HUES6 (cell line): ENCODE data around the gene FAM83C.
"Not testable (repeated sequence)": the region's sequence is repeated elsewhere in the genome, so short reads cannot be mapped to it uniquely, and the experiment has no call there.

Experiments used
- H3K27ac ChIP-seq: 2 replicates; pipeline ENCODE4 v1.7.0; 2013; ENCODE audit warnings: low read depth, mild to moderate bottlenecking, low read length, inconsistent platforms
- H3K27me3 ChIP-seq: 2 replicates; pipeline ENCODE4 v1.6.1; 2013; ENCODE audit warnings: low read length; ENCODE audit not compliant: control insufficient read depth, insufficient read depth
- H3K36me3 ChIP-seq: 2 replicates; pipeline ENCODE4 v1.6.1; 2013; ENCODE audit warnings: low read length; ENCODE audit not compliant: control insufficient read depth, insufficient read depth
- H3K4me1 ChIP-seq: 2 replicates; pipeline ENCODE4 v1.6.1; 2013; ENCODE audit warnings: low read length; ENCODE audit not compliant: control insufficient read depth, insufficient read depth
- H3K4me3 ChIP-seq: 2 replicates; pipeline ENCODE4 v1.5.1; 2013; ENCODE audit warnings: low read depth, low read length
- H3K9ac ChIP-seq: one replicate; pipeline ENCODE4 v1.6.1; 2013; ENCODE audit warnings: mild to moderate bottlenecking, low read length
- H3K9me3 ChIP-seq: 2 replicates; pipeline ENCODE4 v1.6.1; 2013; ENCODE audit warnings: low read depth, low read length; ENCODE audit not compliant: control insufficient read depth, insufficient read depth

FAM83C gene

GRCh38 chr20:35257175-35257909 is 34.9 kb downstream of the FAM83C start:
- peaks cover 34% of the 10 kb centered on the region for H3K4me1 ChIP-seq
- no peaks in the 10 kb centered on the region for H3K9me3 ChIP-seq
- no peak overlapping the region for H3K9ac ChIP-seq

GRCh38 chr20:35254448-35254999 is 37.7 kb downstream of the FAM83C start:
- Histone ChIP-seq H3K4me1 (peaks cover 18% of the 10 kb centered on the region), H3K4me3 (no peak overlapping the region), H3K27me3 (no peaks in the 10 kb centered on the region), H3K9ac (no peak overlapping the region), H3K27ac (no peak overlapping the region), H3K36me3 (peaks cover 16% of the 10 kb centered on the region; the same call in 1 of the 2 replicates), H3K9me3 (no peaks in the 10 kb centered on the region)

More at GRCh38 chr20:35257175-35257909, 34.9 kb downstream of the FAM83C start:
- Histone ChIP-seq H3K27ac (no peak overlapping the region), H3K27me3 (no peaks in the 10 kb centered on the region), H3K4me3 (no peak overlapping the region), H3K36me3 (peaks cover 13% of the 10 kb centered on the region; the same call in 1 of the 2 replicates)

- peaks cover 11% of the 10 kb centered on the region for H3K4me1 ChIP-seq
- H3K4me3 ChIP-seq: no peak overlapping the region
- H3K27ac ChIP-seq: no peak overlapping the region
- H3K9ac ChIP-seq: no peak overlapping the region
- peaks cover 16% of the 10 kb centered on the region; the same call in 1 of the 2 replicates for H3K36me3 ChIP-seq
- H3K27me3 ChIP-seq: no peaks in the 10 kb centered on the region
- no peaks in the 10 kb centered on the region for H3K9me3 ChIP-seq
These were observed 39.2 kb downstream of the FAM83C start for GRCh38 chr20:35253010-35253409.

GRCh38 chr20:35252598-35252997 is 39.6 kb downstream of the FAM83C start:
- H3K9ac ChIP-seq, H3K9me3 ChIP-seq, H3K27me3 ChIP-seq, H3K27ac ChIP-seq, H3K4me3 ChIP-seq: not testable (repeated sequence)
- H3K36me3 ChIP-seq: peaks cover 17% of the 10 kb centered on the region; the same call in 1 of the 2 replicates
- peaks cover 11% of the 10 kb centered on the region for H3K4me1 ChIP-seq

GRCh38 chr20:35252037-35252461 is 40.2 kb downstream of the FAM83C start:
- Histone ChIP-seq H3K9me3 (no peaks in the 10 kb centered on the region), H3K4me3 (no peak overlapping the region), H3K27ac (no peak overlapping the region), H3K9ac (no peak overlapping the region), H3K4me1 (peaks cover 11% of the 10 kb centered on the region), H3K36me3 (peaks cover 21% of the 10 kb centered on the region; the same call in 1 of the 2 replicates), H3K27me3 (no peaks in the 10 kb centered on the region)

- Histone ChIP-seq H3K4me1 (peaks cover 11% of the 10 kb centered on the region), H3K4me3 (no peak overlapping the region), H3K9ac (no peak overlapping the region), H3K36me3 (peaks cover 21% of the 10 kb centered on the region; the same call in 1 of the 2 replicates), H3K27me3 (no peaks in the 10 kb centered on the region), H3K27ac (no peak overlapping the region), H3K9me3 (no peaks in the 10 kb centered on the region)
These were observed 40.6 kb downstream of the FAM83C start for GRCh38 chr20:35251613-35251940.

- Histone ChIP-seq H3K9me3 (no peaks in the 10 kb centered on the region), H3K9ac (no peak overlapping the region), H3K4me3 (no peak overlapping the region), H3K27me3 (no peaks in the 10 kb centered on the region), H3K27ac (no peak overlapping the region), H3K4me1 (peaks cover 11% of the 10 kb centered on the region), H3K36me3 (peaks cover 8% of the 10 kb centered on the region; the same call in 1 of the 2 replicates)
These were observed 43.4 kb downstream of the FAM83C start for GRCh38 chr20:35248641-35249475.

GRCh38 chr20:35246723-35247122 is 45.5 kb downstream of the FAM83C start:
- Histone ChIP-seq H3K36me3 (peaks cover 5% of the 10 kb centered on the region; the same call in 1 of the 2 replicates), H3K4me3 (no peak overlapping the region), H3K9ac (no peak overlapping the region), H3K27ac (no peak overlapping the region), H3K9me3 (no peaks in the 10 kb centered on the region), H3K27me3 (no peaks in the 10 kb centered on the region), H3K4me1 (peaks cover 11% of the 10 kb centered on the region)

GRCh38 chr20:35243986-35244385 is 48.2 kb downstream of the FAM83C start:
- peaks cover 4% of the 10 kb centered on the region; the same call in 1 of the 2 replicates for H3K36me3 ChIP-seq
- no peak overlapping the region for H3K27ac ChIP-seq

GRCh38 chr20:35243317-35243716 is 48.9 kb downstream of the FAM83C start:
- Histone ChIP-seq H3K27me3 (no peaks in the 10 kb centered on the region), H3K36me3 (peaks cover 4% of the 10 kb centered on the region; the same call in 1 of the 2 replicates), H3K27ac (no peak overlapping the region), H3K9ac (no peak overlapping the region), H3K4me1 (peaks cover 17% of the 10 kb centered on the region), H3K4me3 (no peak overlapping the region), H3K9me3 (no peaks in the 10 kb centered on the region)

More at GRCh38 chr20:35243986-35244385, 48.2 kb downstream of the FAM83C start:
- Histone ChIP-seq H3K27me3 (no peaks in the 10 kb centered on the region), H3K4me3 (no peak overlapping the region), H3K9ac (no peak overlapping the region), H3K9me3 (no peaks in the 10 kb centered on the region), H3K4me1 (peaks cover 21% of the 10 kb centered on the region)
